Neural progenitor cell (in vitro differentiated cells): ENCODE results near the gene MIPEP. TPM values are rescaled to one million over a fixed set of nuclear protein-coding genes. Genes with fewer than 3 reads are reported as not detected.

Source experiments
- DNase-seq: peaks from one replicate; pipeline ENCODE4 v3.0.0-alpha.2; 2016; ENCODE audit warnings: low spot score
- H2AFZ ChIP-seq: fragments of 200-600 bp; sonication (generic); replicated peaks from 2 replicates; pipeline ENCODE4 v1.6.1; 2016; ENCODE audit warnings: antibody characterized with exemption
- H3F3A ChIP-seq: fragments of 200-600 bp; sonication (generic); 2 replicates; pipeline ENCODE4 v1.6.1; 2016; ENCODE audit warnings: antibody characterized with exemption, low read depth
- H3K27ac ChIP-seq: fragments of 200-600 bp; sonication (generic); 2 replicates; pipeline ENCODE4 v1.5.1; 2016; ENCODE audit warnings: mild to moderate bottlenecking
- H3K27me3 ChIP-seq: fragments of 200-600 bp; sonication (generic); 2 replicates; pipeline ENCODE4 v1.6.1; 2016; ENCODE audit warnings: mild to moderate bottlenecking, moderate library complexity
- H3K36me3 ChIP-seq: fragments of 200-600 bp; sonication (generic); 2 replicates; pipeline ENCODE4 v1.5.1; 2016
- H3K4me1 ChIP-seq: fragments of 200-600 bp; sonication (generic); 2 replicates; pipeline ENCODE4 v1.6.1; 2016; ENCODE audit warnings: mixed run types
- H3K4me2 ChIP-seq: fragments of 200-600 bp; sonication (generic); 2 replicates; pipeline ENCODE4 v1.6.1; 2016
- H3K4me3 ChIP-seq: fragments of 200-600 bp; sonication (generic); 2 replicates; pipeline ENCODE4 v1.5.1; 2016
- H3K79me2 ChIP-seq: fragments of 200-600 bp; sonication (generic); 2 replicates; pipeline ENCODE4 v1.6.1; 2016; ENCODE audit warnings: low read depth
- H3K9ac ChIP-seq: fragments of 200-600 bp; sonication (generic); 2 replicates; pipeline ENCODE4 v1.6.1; 2016
- H3K9me3 ChIP-seq: fragments of 200-600 bp; sonication (generic); 2 replicates; pipeline ENCODE4 v1.5.1; 2016; ENCODE audit warnings: low read depth
- H4K20me1 ChIP-seq: fragments of 200-600 bp; sonication (generic); 2 replicates; pipeline ENCODE4 v1.6.1; 2016; ENCODE audit warnings: low read depth
- H3K27ac Mint-ChIP-seq: 3 replicates; pipeline ENCODE4 v1.8.0; 2021; ENCODE audit warnings: mixed read lengths
- H3K27me3 Mint-ChIP-seq: 2 replicates; pipeline ENCODE4 v1.8.0; 2022; ENCODE audit warnings: low read depth, mild to moderate bottlenecking, inconsistent platforms, moderate library complexity, mixed read lengths; ENCODE audit not compliant: insufficient read depth
- H3K36me3 Mint-ChIP-seq: 3 replicates; pipeline ENCODE4 v1.8.0; 2021; ENCODE audit warnings: mixed read lengths
- H3K4me1 Mint-ChIP-seq: 3 replicates; pipeline ENCODE4 v1.8.0; 2021; ENCODE audit warnings: mixed read lengths
- H3K4me3 Mint-ChIP-seq: 3 replicates; pipeline ENCODE4 v1.8.0; 2021; ENCODE audit warnings: mild to moderate bottlenecking, moderate library complexity, mixed read lengths
- H3K9me3 Mint-ChIP-seq: 3 replicates; pipeline ENCODE4 v1.8.0; 2020; ENCODE audit warnings: mixed read lengths
- EZH2 ChIP-seq: fragments of 200-600 bp; sonication (generic); IDR thresholded peaks from 2 replicates; pipeline ENCODE4 v1.6.1; 2017; ENCODE audit warnings: antibody characterized with exemption, mild to moderate bottlenecking, moderate library complexity
- EZH2phosphoT487 ChIP-seq: fragments of 200-600 bp; sonication (generic); IDR thresholded peaks from 2 replicates; pipeline ENCODE4 v1.6.1; 2017; ENCODE audit warnings: antibody characterized with exemption
- total RNA-seq: library from RNA; depleted of rRNA; stranded (reverse); fragments of >200 nt; gene quantifications from 2 replicates; pipeline ENCODE4 v1.2.3, GENCODE V29; 2015; ENCODE audit warnings: low replicate concordance
- TF ChIP-seq, protein P1 (sequence below): fragments of 200-600 bp; sonication (generic); IDR thresholded peaks from 2 replicates; pipeline ENCODE4 v1.5.1; 2017; ENCODE audit warnings: antibody characterized with exemption, mild to moderate bottlenecking

The MIPEP gene
- total RNA-seq, 1 donor from 2014 or later, result 22.8 TPM

DNA sequence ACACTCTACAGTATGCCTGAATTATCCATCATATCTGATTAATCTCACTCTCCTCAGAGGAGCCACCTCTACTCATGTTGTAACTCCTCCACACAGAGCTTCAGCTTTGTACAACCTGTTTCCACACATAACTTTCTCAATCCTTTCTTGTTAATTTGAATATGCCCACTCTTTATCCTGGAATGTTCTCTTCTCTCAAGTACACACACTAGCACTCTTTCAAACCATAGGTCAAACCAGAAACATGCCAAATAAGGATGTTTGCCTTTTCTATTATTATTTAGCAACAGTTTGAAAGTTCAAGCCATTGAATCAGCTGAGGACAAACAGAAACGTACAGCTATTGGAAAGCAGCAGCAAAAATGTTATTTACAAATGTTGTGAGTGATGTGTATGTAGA lies 110.3 kb downstream of the MIPEP start:
- H3K4me3 ChIP-seq, result no peak overlapping the region
- no peak overlapping the region for H2AFZ ChIP-seq
- DNase-seq, result no peak
- H3K27me3 ChIP-seq, result no peaks in the 10 kb centered on the region
- Mint-ChIP-seq H3K36me3 (peaks cover 8% of the 10 kb centered on the region), H3K27me3 (no peaks in the 10 kb centered on the region), H3K4me1 (no peaks in the 10 kb centered on the region), H3K9me3 (peaks cover 13% of the 10 kb centered on the region), H3K27ac (no peak overlapping the region), H3K4me3 (no peak overlapping the region)
- H3K79me2 ChIP-seq, result no peaks in the 10 kb centered on the region
- no peak overlapping the region for H3K4me2 ChIP-seq
- H3K9ac ChIP-seq, result no peak overlapping the region
- TF ChIP-seq EZH2 (no peak), EZH2phosphoT487 (no peak)
- TF ChIP-seq, protein P1, sequence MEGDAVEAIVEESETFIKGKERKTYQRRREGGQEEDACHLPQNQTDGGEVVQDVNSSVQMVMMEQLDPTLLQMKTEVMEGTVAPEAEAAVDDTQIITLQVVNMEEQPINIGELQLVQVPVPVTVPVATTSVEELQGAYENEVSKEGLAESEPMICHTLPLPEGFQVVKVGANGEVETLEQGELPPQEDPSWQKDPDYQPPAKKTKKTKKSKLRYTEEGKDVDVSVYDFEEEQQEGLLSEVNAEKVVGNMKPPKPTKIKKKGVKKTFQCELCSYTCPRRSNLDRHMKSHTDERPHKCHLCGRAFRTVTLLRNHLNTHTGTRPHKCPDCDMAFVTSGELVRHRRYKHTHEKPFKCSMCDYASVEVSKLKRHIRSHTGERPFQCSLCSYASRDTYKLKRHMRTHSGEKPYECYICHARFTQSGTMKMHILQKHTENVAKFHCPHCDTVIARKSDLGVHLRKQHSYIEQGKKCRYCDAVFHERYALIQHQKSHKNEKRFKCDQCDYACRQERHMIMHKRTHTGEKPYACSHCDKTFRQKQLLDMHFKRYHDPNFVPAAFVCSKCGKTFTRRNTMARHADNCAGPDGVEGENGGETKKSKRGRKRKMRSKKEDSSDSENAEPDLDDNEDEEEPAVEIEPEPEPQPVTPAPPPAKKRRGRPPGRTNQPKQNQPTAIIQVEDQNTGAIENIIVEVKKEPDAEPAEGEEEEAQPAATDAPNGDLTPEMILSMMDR, result no peak
- no peaks in the 10 kb centered on the region for H3K4me1 ChIP-seq
- H4K20me1 ChIP-seq, result no peaks in the 10 kb centered on the region
- no peak overlapping the region for H3K27ac ChIP-seq
- no peaks in the 10 kb centered on the region for H3F3A ChIP-seq
- H3K9me3 ChIP-seq, result peaks cover 3% of the 10 kb centered on the region
- no peaks in the 10 kb centered on the region for H3K36me3 ChIP-seq

DNA sequence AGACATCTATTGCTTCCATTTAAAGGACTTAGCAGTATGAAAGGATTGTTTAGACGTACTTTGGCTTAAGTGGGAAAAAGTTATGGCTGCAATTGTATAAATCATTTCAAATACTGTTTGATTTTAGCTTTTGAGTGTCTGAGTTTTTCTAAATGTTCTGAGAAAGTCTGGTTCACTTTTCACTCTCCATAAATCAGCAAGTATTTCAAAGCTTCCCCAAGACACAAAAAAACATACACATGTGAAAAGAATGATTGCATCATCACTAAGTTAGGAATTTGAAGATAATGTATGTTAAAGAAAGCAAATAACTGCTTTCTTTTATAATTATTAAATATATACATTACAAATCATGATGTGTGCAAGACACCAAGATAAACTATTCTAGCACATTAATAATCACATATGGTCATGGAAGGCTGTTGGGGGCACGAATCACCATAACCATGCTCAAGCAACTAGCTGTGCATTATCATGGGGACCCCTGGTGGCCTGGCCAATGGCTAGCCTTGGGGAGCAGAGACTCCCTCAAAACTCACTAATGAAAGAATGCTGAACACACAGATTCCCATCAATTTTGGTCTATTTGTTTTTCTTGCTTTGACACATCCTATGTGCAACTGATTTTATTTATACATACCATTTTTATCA lies 111.1 kb downstream of the MIPEP start:
- Histone ChIP-seq H3F3A (no peaks in the 10 kb centered on the region), H3K36me3 (no peaks in the 10 kb centered on the region), H4K20me1 (no peaks in the 10 kb centered on the region), H3K4me1 (no peaks in the 10 kb centered on the region), H3K9ac (no peak overlapping the region), H3K79me2 (no peaks in the 10 kb centered on the region), H3K4me2 (no peak overlapping the region), H3K9me3 (peaks cover 3% of the 10 kb centered on the region), H3K27ac (no peak overlapping the region), H3K27me3 (no peaks in the 10 kb centered on the region), H3K4me3 (no peak overlapping the region), H2AFZ (no peak overlapping the region)
- H3K36me3 Mint-ChIP-seq, result peaks cover 6% of the 10 kb centered on the region
- H3K9me3 Mint-ChIP-seq, result peaks cover 13% of the 10 kb centered on the region
- no peak overlapping the region for H3K4me3 Mint-ChIP-seq
- TF ChIP-seq EZH2phosphoT487, result no peak
- TF ChIP-seq EZH2, result no peak
- TF ChIP-seq, protein P1, result no peak
- no peak overlapping the region for H3K27ac Mint-ChIP-seq
- no peaks in the 10 kb centered on the region for H3K27me3 Mint-ChIP-seq
- no peaks in the 10 kb centered on the region for H3K4me1 Mint-ChIP-seq
- DNase-seq, result no peak

DNA sequence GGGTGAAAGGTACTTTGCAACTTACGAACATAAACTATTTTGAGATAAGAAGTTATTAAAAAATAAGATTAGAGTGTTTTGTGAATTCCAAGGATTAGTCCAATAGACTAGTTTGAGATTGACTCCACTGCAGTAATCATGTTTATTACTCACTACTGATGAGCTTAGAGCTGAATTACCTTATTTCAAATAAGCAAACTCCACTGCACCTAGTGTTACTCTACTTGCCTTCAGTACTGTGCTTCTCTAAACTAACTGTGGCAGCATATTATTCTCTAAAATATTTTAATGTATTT lies 111.7 kb downstream of the MIPEP start:
- Mint-ChIP-seq H3K36me3 (peaks cover 6% of the 10 kb centered on the region), H3K4me1 (no peaks in the 10 kb centered on the region), H3K4me3 (no peak overlapping the region), H3K9me3 (peaks cover 13% of the 10 kb centered on the region), H3K27ac (no peak overlapping the region), H3K27me3 (no peaks in the 10 kb centered on the region)
- Histone ChIP-seq H3K9me3 (peaks cover 3% of the 10 kb centered on the region), H3K27ac (no peak overlapping the region), H3K9ac (no peak overlapping the region), H3K36me3 (no peaks in the 10 kb centered on the region), H4K20me1 (no peaks in the 10 kb centered on the region), H3K4me3 (no peak overlapping the region), H3K27me3 (no peaks in the 10 kb centered on the region), H3K4me1 (no peaks in the 10 kb centered on the region), H3F3A (no peaks in the 10 kb centered on the region), H2AFZ (no peak overlapping the region), H3K4me2 (no peak overlapping the region), H3K79me2 (no peaks in the 10 kb centered on the region)
- TF ChIP-seq EZH2phosphoT487, result no peak
- TF ChIP-seq EZH2, result no peak
- TF ChIP-seq, protein P1, result no peak
- DNase-seq, result no peak
